ENCODE data around the gene PFN3. TPM values are rescaled to one million over a fixed set of nuclear protein-coding genes. Genes with fewer than 3 reads are reported as not detected.

PFN3 gene
- total RNA-seq, 1 experiment from 2014 or later, result not detected

DNA sequence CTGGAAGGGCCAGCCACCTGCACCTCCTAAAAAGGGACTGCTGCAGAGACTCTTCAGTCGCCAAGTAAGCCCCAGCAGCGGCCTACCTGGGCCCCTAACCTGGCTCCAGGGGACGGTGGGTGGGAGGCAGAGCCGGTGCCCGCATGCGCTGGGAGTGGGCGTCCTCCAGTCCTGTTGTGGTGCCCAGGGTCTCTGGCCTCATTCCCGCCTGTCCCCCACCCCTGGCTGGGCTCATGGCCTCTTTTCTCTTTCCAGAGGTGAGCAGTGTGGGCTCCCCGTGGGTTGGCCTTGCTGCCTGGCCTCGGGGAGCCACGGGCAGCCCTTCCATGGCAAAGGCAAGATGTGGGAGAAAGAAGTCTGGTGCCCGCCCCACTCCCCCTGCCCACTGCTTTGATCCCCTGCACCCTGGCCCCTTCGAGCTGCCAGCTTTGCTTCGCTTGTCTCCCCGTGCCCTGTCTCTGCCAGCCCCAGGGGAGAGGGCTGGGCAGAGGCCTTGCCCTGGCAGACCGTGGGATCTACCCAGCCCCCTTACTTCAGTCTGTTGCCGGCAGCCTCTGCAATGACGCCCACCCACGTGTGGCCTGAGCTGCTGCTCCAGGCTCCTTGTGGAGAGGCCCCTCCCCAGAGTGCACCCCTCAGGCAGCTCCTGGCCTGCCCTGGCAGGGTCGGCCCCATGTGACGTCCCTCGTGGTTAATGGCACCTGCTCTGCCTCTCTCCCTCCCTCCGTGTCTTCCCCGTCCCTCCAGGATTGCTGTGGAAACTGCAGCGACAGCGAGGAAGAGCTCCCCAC lies 40.7 kb upstream of the PFN3 start:
- Histone ChIP-seq H3K27me3 (no peaks in the 10 kb centered on the region), H3K4me3 (no peak overlapping the region), H3K9me3 (no peaks in the 10 kb centered on the region), H3K36me3 (peaks cover 97% of the 10 kb centered on the region)
- peak; percentile 6 for DNase-seq

DNA sequence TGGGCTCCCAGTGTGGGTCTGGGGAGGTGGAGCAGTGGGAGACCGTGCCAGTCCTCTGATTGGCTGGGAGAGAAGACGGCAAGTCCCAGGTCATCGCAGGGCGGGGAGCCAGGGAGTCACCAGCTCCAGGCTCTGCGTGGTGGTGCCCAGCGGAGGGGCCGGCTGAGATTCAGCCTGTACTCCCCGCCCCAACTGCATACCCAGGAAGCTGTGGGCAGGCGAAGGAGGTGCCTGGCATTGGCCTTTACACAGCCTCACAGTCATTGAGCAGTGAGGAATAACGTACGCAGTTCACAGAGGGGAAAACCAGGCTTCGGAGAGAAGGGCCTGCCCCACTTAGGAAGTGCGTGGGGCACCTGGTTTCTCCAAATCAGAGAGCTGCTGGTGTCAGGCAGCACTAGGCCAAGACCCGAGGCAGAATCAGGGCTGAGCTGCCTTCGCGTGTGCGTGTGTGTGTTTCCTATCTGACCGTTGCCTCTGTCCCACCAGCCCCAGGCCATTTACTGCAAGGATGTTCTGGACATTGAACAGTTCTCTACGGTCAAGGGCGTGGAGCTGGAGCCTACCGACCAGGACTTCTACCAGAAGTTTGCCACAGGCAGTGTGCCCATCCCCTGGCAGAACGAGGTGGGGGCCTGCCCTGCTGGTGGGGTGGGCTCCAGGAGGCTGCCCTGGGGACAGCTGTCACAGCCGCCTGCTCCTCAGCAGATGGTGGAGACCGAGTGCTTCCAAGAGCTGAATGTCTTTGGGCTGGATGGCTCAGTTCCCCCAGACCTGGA lies 39.9 kb upstream of the PFN3 start:
- peak; percentile 17 for DNase-seq
- H3K4me3 ChIP-seq, result no peak overlapping the region
- no peaks in the 10 kb centered on the region for H3K27me3 ChIP-seq
- peaks cover 96% of the 10 kb centered on the region for H3K36me3 ChIP-seq
- H3K9me3 ChIP-seq, result no peaks in the 10 kb centered on the region

GRCh38 chr5:177439518-177440053 lies 39.1 kb upstream of the PFN3 start:
- peaks cover 96% of the 10 kb centered on the region for H3K36me3 ChIP-seq
- H3K9me3 ChIP-seq, result no peaks in the 10 kb centered on the region
- H3K4me3 ChIP-seq, result no peak overlapping the region
- DNase-seq, result no peak
- H3K27me3 ChIP-seq, result no peaks in the 10 kb centered on the region

DNA sequence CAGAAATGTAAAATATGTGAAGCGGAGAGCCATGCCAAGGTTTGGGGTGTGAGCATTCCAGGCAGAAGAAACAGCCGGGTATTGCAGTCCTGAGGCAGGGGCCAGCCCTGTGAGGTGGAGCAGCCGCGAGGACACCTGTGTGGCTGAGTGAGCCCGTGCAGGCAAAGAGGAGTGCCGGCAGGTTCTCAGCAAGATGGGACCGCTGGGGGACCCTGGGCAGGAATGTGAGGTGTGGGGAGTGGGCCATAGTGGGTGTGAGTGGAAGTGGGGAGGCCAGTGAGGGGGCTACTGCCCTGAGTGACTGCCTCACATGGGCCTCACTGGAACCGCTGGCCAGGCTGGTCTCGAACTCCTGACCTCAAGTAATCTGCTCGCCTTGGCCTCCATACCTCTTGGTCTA lies 38.0 kb upstream of the PFN3 start:
- Histone ChIP-seq H3K4me3 (no peak overlapping the region), H3K36me3 (peaks cover 96% of the 10 kb centered on the region), H3K27me3 (no peaks in the 10 kb centered on the region), H3K9me3 (no peaks in the 10 kb centered on the region)
- peak; percentile 17 for DNase-seq

DNA sequence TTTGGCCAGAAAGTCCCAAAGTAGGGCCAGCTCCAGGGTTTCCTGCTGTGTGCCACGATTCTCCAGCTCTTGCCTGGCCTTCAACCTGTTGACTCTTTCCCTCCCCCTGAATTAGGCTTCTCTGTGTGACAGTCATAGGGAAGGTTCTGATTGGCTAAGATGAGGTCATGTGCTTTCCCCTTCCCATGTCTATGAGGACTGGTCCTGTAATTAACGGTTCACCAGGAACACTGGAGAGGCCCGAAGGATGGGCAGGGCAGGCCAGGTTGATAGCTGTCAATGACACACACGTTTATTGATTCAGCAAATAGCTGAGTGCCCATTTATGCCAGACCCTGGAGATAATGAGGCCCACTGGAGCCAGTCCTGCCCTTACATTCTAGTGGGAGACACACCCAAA lies 37.2 kb upstream of the PFN3 start:
- no peaks in the 10 kb centered on the region for H3K9me3 ChIP-seq
- H3K27me3 ChIP-seq, result no peaks in the 10 kb centered on the region
- DNase-seq, result no peak
- H3K4me3 ChIP-seq, result no peak overlapping the region
- H3K36me3 ChIP-seq, result peaks cover 96% of the 10 kb centered on the region

DNA sequence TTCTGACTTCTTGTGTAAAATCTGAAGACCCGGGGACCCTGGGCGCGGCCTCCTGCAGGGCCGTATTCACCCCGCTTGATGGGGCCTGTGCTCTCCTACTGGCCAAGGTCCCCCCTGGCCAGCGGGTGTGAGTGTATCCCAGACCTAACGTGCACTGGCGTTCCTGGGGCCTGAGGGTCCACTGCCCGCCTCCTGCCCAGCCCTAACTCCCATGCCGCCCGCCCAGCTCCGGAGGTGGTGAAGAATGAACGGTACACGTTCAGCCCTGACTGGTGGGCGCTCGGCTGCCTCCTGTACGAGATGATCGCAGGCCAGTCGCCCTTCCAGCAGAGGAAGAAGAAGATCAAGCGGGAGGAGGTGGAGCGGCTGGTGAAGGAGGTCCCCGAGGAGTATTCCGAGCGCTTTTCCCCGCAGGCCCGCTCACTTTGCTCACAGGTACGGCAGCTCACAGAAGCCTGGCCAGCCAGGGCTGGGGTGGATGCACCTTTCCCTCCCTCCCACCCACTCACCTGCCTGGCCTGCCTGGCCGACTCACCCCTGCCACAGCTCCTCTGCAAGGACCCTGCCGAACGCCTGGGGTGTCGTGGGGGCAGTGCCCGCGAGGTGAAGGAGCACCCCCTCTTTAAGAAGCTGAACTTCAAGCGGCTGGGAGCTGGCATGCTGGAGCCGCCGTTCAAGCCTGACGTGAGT lies 35.5 kb upstream of the PFN3 start:
- Histone ChIP-seq H3K4me3 (no peak overlapping the region), H3K9me3 (no peaks in the 10 kb centered on the region), H3K27me3 (no peaks in the 10 kb centered on the region), H3K36me3 (peaks cover 96% of the 10 kb centered on the region)
- no peak for DNase-seq

GRCh38 chr5:177434942-177435738 lies 34.7 kb upstream of the PFN3 start:
- Histone ChIP-seq H3K36me3 (peaks cover 96% of the 10 kb centered on the region), H3K4me3 (no peak overlapping the region), H3K27me3 (no peaks in the 10 kb centered on the region), H3K9me3 (no peaks in the 10 kb centered on the region)
- DNase-seq, result peak; percentile 4

- no peaks in the 10 kb centered on the region for H3K27me3 ChIP-seq
- no peaks in the 10 kb centered on the region for H3K9me3 ChIP-seq
- H3K36me3 ChIP-seq, result peaks cover 93% of the 10 kb centered on the region
- no peak overlapping the region for H3K4me3 ChIP-seq
- peak; percentile 21 for DNase-seq
Measured at GRCh38 chr5:177434437-177434836, 34.0 kb upstream of the PFN3 start.

DNA sequence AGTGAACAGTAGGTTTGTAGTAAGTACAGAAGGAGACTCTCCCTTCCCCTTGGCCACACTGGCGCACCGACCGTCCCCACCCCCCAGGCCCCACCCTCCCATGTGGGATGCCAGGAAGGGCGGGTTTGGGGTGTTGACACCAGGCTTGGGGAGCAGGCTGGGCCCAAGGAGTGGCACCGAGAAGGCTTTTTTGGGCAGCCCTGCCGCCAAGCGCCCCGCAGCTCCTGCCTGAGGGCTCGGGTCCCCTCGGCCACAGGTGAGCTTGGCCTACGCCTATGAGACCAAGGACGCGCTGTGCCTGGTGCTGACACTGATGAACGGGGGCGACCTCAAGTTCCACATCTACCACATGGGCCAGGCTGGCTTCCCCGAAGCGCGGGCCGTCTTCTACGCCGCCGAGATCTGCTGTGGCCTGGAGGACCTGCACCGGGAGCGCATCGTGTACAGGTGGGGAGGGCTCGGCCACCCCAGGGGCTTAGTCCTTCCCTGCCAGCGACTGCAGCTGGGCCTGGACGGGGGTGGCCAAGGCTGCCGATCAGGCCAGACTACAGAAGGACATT lies 33.3 kb upstream of the PFN3 start:
- no peaks in the 10 kb centered on the region for H3K9me3 ChIP-seq
- no peak overlapping the region for H3K4me3 ChIP-seq
- H3K27me3 ChIP-seq, result no peaks in the 10 kb centered on the region
- peaks cover 92% of the 10 kb centered on the region for H3K36me3 ChIP-seq
- DNase-seq, result no peak

- H3K36me3 ChIP-seq, result peaks cover 92% of the 10 kb centered on the region
- DNase-seq, result peak; percentile 10
- no peaks in the 10 kb centered on the region for H3K27me3 ChIP-seq
Measured at GRCh38 chr5:177432839-177433657, 32.6 kb upstream of the PFN3 start.

DNA sequence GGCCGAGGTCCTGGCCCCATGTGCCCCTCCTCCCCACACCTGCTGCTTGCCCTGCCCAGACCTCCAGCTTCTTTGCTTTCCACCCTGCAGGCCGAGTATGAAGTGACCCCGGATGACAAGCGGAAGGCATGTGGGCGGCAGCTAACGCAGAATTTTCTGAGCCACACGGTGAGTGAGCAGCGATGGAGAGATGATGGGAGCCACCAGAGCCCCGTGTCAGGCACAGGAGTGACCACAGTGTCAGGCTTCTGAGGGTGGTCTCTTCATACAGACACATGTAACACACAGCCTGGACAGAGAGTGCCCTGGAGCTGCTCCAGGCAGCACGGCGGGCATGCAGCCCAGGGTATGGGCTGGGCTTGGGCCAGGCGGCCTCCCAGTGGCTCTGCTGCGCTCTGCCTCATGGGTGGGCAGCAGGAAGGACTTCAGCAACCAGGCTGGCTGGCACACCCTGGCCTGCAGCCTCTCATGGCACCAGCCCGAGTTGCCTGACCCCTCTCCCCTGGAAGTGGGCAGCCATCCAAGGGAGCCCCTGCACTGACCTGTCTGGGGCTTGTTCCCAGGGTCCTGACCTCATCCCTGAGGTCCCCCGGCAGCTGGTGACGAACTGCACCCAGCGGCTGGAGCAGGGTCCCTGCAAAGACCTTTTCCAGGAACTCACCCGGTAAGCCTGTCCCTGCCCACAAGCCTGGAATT lies 31.8 kb upstream of the PFN3 start:
- Histone ChIP-seq H3K27me3 (no peaks in the 10 kb centered on the region), H3K9me3 (no peaks in the 10 kb centered on the region), H3K4me3 (no peak overlapping the region), H3K36me3 (peaks cover 92% of the 10 kb centered on the region)
- peak; percentile 23 for DNase-seq

More at GRCh38 chr5:177432839-177433657, 32.6 kb upstream of the PFN3 start:
- Histone ChIP-seq H3K4me3 (no peak overlapping the region), H3K9me3 (no peaks in the 10 kb centered on the region)

DNA sequence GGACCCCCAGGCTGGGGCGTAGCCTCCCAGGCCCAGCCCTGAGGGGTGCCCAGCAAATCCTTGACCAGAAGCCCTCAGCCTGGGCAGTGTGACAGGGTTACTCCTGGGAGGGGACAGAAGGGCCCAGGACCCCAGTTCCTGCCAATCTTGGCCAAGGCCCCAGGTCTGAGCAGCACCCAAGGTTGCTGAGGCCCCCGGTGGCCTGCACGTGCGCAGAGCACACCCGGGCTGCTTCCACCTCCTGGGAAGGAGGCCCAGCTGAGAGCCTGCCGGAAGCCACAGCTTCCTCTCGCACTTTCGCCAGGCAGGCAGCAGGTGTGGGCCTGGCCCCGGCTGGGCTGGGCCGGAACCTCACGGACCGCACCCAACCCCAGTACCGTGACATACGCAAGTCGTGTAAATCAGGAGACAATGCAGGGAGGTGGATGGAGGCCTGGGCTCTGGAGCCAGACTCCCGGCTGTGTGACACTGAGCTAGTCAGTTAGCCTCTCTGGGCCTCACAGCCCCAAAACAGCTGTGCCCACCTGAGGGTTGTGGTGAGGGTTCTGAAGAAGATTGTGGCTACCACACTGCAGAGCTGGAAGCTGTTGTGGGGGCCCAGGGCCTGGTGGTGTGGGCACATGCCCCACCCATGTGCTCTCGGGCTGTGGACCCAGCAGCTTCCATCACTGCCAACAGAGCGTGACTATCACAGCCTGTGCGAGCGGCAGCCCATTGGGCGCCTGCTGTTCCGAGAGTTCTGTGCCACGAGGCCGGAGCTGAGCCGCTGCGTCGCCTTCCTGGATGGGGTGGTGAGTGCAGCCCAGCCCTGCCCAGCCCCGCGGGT lies 31.1 kb upstream of the PFN3 start:
- no peaks in the 10 kb centered on the region for H3K27me3 ChIP-seq
- peaks cover 84% of the 10 kb centered on the region for H3K36me3 ChIP-seq
- no peak overlapping the region for H3K4me3 ChIP-seq
- no peak for DNase-seq
- H3K9me3 ChIP-seq, result no peaks in the 10 kb centered on the region

- no peak for DNase-seq
- peaks cover 80% of the 10 kb centered on the region for H3K36me3 ChIP-seq
- no peak overlapping the region for H3K4me3 ChIP-seq
- H3K27me3 ChIP-seq, result no peaks in the 10 kb centered on the region
- no peaks in the 10 kb centered on the region for H3K9me3 ChIP-seq
Measured at GRCh38 chr5:177430972-177431316, 30.5 kb upstream of the PFN3 start.

Data from MG63 (cell line).